Measurements from ENCODE around the gene IGFL2. TPM values are rescaled to one million over a fixed set of nuclear protein-coding genes. Genes with fewer than 3 reads are reported as not detected.
"Not testable (repeated sequence)": the region's sequence is repeated elsewhere in the genome, so short reads cannot be mapped to it uniquely, and the experiment has no call there.

Gene IGFL2
- total RNA-seq, 1 donor from 2014 or later, result 0.23 TPM

DNA sequence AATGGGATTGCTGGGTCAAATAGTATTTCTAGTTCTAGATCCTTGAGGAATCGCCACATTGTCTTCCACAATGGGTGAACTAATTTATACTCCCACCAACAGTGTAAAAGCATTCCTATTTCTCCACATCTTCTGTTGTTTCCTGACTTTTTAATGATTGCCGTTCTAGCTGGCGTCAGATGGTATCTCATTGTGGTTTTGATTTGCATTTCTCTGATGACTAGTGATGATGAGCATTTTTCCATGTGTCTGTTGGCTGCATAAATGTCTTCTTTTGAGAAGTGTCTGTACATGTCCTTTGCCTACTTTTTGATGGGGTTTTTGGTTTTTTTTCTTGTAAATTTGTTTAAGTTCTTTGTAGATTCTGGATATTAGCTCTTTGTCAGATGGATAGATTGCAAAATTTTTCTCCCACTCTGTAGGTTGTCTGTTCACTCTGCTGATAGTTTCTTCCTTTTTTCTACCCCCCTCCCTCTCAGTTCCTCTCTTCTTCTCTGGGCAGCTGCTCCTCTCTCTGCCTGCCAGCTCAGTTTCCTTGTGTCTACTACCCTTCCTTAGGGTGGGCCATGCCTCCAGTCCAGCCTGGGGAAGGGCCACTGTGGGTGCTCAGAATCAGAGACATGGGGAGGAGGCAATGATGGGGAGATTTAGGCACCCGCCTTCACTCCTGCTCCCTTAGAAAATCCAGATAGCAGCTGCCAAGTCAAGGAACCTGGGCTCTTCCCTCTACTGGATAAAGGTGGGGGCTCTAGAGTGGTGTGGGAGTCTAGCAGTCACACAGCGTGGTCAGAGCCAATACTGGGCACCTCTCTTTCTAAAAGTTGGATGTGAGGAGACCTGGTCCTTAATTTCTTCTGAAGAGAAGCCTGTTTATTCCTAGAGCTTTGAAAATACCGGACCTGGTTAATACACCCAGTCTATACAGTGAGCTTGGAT lies 37.0 kb downstream of the IGFL2 start:
- DNase-seq (ENCODE audit: low spot score); H3K9me3 Mint-ChIP-seq; intact Hi-C loops (cut with micrococcal nuclease); H3K36me3 Mint-ChIP-seq (ENCODE audit: low read depth): not testable (repeated sequence)
- H3K27ac Mint-ChIP-seq, result peak overlapping the region; percentile 80
- H3K4me3 Mint-ChIP-seq, result peak overlapping the region; percentile 8
- peaks cover 23% of the 10 kb centered on the region for H3K4me1 Mint-ChIP-seq (ENCODE audit: low read depth)
- peaks cover 18% of the 10 kb centered on the region for H3K27me3 Mint-ChIP-seq (ENCODE audit: insufficient read depth)

DNA sequence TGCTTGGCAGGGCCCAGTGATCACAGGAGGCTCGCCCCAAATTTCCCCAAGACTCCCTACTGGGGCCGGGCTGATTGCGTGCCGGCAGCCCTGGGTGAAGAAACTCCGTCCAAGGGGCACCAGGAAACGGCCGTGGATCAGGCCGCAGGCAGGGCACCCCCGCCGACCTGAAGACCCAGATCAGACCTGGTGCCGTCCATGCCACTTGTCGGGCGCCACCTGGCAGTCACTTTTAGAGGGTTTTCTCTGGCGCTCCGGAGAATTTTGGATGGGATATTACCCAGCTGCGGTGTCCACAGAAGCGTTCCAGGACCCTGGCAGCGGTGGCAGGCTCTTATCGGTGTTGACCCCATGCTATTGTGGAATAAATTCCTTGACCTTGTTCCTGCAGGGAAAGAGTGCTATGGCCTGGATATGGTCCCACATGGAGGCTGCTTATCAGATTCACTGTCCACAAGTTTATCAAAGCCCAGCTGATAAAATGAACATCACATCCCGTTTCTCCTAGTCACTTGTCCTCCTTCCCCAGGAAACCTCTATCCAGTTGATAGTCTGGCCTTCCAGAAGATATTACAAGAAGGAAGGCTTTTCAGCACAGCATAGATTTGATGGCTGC lies 38.2 kb downstream of the IGFL2 start:
- DNase-seq (ENCODE audit: low spot score), result no peak
- Mint-ChIP-seq H3K36me3 (ENCODE audit: low read depth) (no peaks in the 10 kb centered on the region), H3K27ac (no peak overlapping the region), H3K27me3 (ENCODE audit: insufficient read depth) (peaks cover 24% of the 10 kb centered on the region), H3K4me3 (no peak overlapping the region), H3K9me3 (no peaks in the 10 kb centered on the region), H3K4me1 (ENCODE audit: low read depth) (peaks cover 22% of the 10 kb centered on the region)
- intact Hi-C loops (cut with micrococcal nuclease), result no loop called here

- no peak overlapping the region for H3K27ac Mint-ChIP-seq
- intact Hi-C loops (cut with micrococcal nuclease), result no loop called here
- no peak for DNase-seq (ENCODE audit: low spot score)
- no peaks in the 10 kb centered on the region for H3K36me3 Mint-ChIP-seq (ENCODE audit: low read depth)
- no peaks in the 10 kb centered on the region for H3K9me3 Mint-ChIP-seq
- peaks cover 17% of the 10 kb centered on the region for H3K4me1 Mint-ChIP-seq (ENCODE audit: low read depth)
- no peak overlapping the region for H3K4me3 Mint-ChIP-seq
- peaks cover 25% of the 10 kb centered on the region for H3K27me3 Mint-ChIP-seq (ENCODE audit: insufficient read depth)
These were observed 38.7 kb downstream of the IGFL2 start for GRCh38 chr19:46186717-46187101.

- Mint-ChIP-seq H3K36me3 (ENCODE audit: low read depth) (no peaks in the 10 kb centered on the region), H3K4me1 (ENCODE audit: low read depth) (peaks cover 5% of the 10 kb centered on the region), H3K27ac (no peak overlapping the region), H3K9me3 (no peaks in the 10 kb centered on the region), H3K4me3 (no peak overlapping the region), H3K27me3 (ENCODE audit: insufficient read depth) (peaks cover 27% of the 10 kb centered on the region)
- intact Hi-C loops (cut with micrococcal nuclease), result loop anchor here (1.0 kb wide), 3 partner anchors 75 to 161 kb away; no protein-coding TSS in a partner anchor
- no peak for DNase-seq (ENCODE audit: low spot score)
These were observed 42.2 kb downstream of the IGFL2 start for GRCh38 chr19:46189971-46190888.

- H3K27me3 Mint-ChIP-seq (ENCODE audit: insufficient read depth), result peaks cover 27% of the 10 kb centered on the region
- no peaks in the 10 kb centered on the region for H3K4me1 Mint-ChIP-seq (ENCODE audit: low read depth)
- no peaks in the 10 kb centered on the region for H3K36me3 Mint-ChIP-seq (ENCODE audit: low read depth)
- H3K9me3 Mint-ChIP-seq, result no peaks in the 10 kb centered on the region
- no peak overlapping the region for H3K27ac Mint-ChIP-seq
- intact Hi-C loops (cut with micrococcal nuclease), result no loop called here
- no peak overlapping the region for H3K4me3 Mint-ChIP-seq
- no peak for DNase-seq (ENCODE audit: low spot score)
These were observed 43.3 kb downstream of the IGFL2 start for GRCh38 chr19:46191356-46191755.

DNA sequence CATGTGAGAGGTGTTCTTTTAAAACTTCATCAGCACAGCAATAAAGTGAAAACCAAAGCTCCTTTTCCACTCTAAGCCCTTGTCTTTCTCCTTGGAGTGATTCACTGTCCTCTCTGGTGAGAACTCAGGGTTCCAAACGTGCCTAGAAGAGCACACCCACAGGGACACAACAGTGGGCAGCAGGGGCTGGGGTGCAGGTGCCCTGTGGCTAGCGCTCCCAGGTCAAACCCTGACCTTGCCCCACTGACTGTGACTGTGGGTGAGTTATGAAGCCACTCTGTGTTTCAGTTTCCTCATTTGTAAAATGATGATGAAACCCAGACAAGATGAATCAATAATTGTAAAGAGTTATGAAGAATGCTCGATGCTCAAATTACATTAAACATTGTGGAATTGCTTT lies 43.9 kb downstream of the IGFL2 start:
- Mint-ChIP-seq H3K27me3 (ENCODE audit: insufficient read depth) (peaks cover 29% of the 10 kb centered on the region), H3K4me1 (ENCODE audit: low read depth) (no peaks in the 10 kb centered on the region), H3K36me3 (ENCODE audit: low read depth) (no peaks in the 10 kb centered on the region)

GRCh38 chr19:46192626-46192991 lies 44.6 kb downstream of the IGFL2 start:
- H3K9me3 Mint-ChIP-seq; H3K4me1 Mint-ChIP-seq (ENCODE audit: low read depth); H3K36me3 Mint-ChIP-seq (ENCODE audit: low read depth); H3K4me3 Mint-ChIP-seq; DNase-seq (ENCODE audit: low spot score); intact Hi-C loops (cut with micrococcal nuclease); H3K27ac Mint-ChIP-seq: not testable (repeated sequence)
- peaks cover 31% of the 10 kb centered on the region for H3K27me3 Mint-ChIP-seq (ENCODE audit: insufficient read depth)

More for the DNA sequence above, 43.9 kb downstream of the IGFL2 start:
- H3K27ac Mint-ChIP-seq, result no peak overlapping the region
- no peak overlapping the region for H3K4me3 Mint-ChIP-seq
- intact Hi-C loops (cut with micrococcal nuclease), result no loop called here
- no peak for DNase-seq (ENCODE audit: low spot score)
- no peaks in the 10 kb centered on the region for H3K9me3 Mint-ChIP-seq

GRCh38 chr19:46192992-46193650 lies 45.1 kb downstream of the IGFL2 start:
- no peak overlapping the region for H3K4me3 Mint-ChIP-seq
- H3K27me3 Mint-ChIP-seq (ENCODE audit: insufficient read depth), result peaks cover 29% of the 10 kb centered on the region
- H3K4me1 Mint-ChIP-seq (ENCODE audit: low read depth), result no peaks in the 10 kb centered on the region
- no peak for DNase-seq (ENCODE audit: low spot score)
- intact Hi-C loops (cut with micrococcal nuclease), result no loop called here
- H3K27ac Mint-ChIP-seq, result no peak overlapping the region
- no peaks in the 10 kb centered on the region for H3K9me3 Mint-ChIP-seq
- H3K36me3 Mint-ChIP-seq (ENCODE audit: low read depth), result no peaks in the 10 kb centered on the region

GRCh38 chr19:46193678-46194077 lies 45.6 kb downstream of the IGFL2 start:
- peaks cover 24% of the 10 kb centered on the region for H3K27me3 Mint-ChIP-seq (ENCODE audit: insufficient read depth)
- no peaks in the 10 kb centered on the region for H3K4me1 Mint-ChIP-seq (ENCODE audit: low read depth)
- H3K4me3 Mint-ChIP-seq, result no peak overlapping the region
- intact Hi-C loops (cut with micrococcal nuclease), result no loop called here
- no peaks in the 10 kb centered on the region for H3K9me3 Mint-ChIP-seq
- no peak for DNase-seq (ENCODE audit: low spot score)
- no peaks in the 10 kb centered on the region for H3K36me3 Mint-ChIP-seq (ENCODE audit: low read depth)
- H3K27ac Mint-ChIP-seq, result no peak overlapping the region

DNA sequence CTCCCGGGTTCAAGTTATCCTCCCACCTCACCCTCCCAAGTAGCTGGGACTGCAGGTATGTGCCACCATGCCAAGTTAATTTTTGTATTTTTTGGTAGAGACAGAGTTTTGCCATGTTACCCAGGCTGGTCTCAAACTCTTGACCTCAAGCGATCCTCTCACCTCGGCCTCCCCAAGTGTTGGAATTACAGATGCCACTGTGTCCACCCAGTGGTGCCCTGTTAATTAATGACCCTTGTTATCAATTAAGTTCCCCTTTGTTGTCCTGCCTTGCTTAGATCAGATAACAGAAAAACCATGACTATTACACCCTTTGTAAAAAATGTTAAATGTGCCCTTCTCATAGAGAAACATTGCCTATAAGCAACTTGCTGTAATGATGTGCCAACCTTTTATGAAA lies 47.1 kb downstream of the IGFL2 start:
- DNase-seq (ENCODE audit: low spot score), result no peak
- no peaks in the 10 kb centered on the region for H3K36me3 Mint-ChIP-seq (ENCODE audit: low read depth)
- H3K4me3 Mint-ChIP-seq, result no peak overlapping the region
- intact Hi-C loops (cut with micrococcal nuclease), result no loop called here
- peaks cover 20% of the 10 kb centered on the region for H3K27me3 Mint-ChIP-seq (ENCODE audit: insufficient read depth)
- no peaks in the 10 kb centered on the region for H3K4me1 Mint-ChIP-seq (ENCODE audit: low read depth)
- H3K9me3 Mint-ChIP-seq, result no peaks in the 10 kb centered on the region
- no peak overlapping the region for H3K27ac Mint-ChIP-seq

GRCh38 chr19:46195919-46196318 lies 47.9 kb downstream of the IGFL2 start:
- DNase-seq (ENCODE audit: low spot score); H3K4me3 Mint-ChIP-seq; H3K27ac Mint-ChIP-seq; H3K9me3 Mint-ChIP-seq; intact Hi-C loops (cut with micrococcal nuclease); H3K36me3 Mint-ChIP-seq (ENCODE audit: low read depth); H3K4me1 Mint-ChIP-seq (ENCODE audit: low read depth): not testable (repeated sequence)
- H3K27me3 Mint-ChIP-seq (ENCODE audit: insufficient read depth), result peaks cover 17% of the 10 kb centered on the region

DNA sequence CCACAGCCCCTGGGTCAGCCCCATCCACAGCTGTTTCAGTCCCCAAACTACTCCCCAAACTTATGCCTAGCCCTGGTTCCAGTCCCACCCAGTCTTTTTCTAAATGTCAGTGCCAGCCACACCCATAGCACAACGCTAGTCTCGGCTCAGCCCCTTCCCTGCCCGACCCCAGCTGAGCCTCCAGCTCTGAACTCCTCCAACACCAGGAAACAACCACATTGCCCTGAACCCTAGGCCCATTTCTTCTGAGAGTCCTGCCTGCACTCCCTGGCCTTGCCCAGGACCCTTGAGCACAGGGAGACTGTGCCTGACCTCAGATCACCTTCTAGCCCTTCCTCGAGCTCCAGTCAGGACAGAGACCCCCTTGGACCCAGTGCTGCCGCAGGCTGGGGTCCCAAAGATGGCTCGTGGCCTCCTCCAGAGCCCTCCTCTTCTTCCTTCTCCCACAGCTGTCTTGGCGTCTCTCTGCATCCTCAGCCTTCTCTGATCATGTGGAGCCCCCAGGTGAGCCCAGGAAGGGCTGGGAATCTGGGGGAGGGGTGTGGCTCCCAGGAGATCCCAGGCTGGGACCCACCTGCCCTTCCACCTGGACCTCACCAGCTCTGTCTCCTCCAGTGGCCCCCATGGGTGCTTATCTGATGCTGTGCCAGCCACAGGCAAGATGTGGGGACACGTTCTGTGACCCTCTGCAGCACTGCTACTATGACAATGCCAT lies 48.5 kb downstream of the IGFL2 start:
- no peaks in the 10 kb centered on the region for H3K9me3 Mint-ChIP-seq
- no peak overlapping the region for H3K4me3 Mint-ChIP-seq
- H3K36me3 Mint-ChIP-seq (ENCODE audit: low read depth), result no peaks in the 10 kb centered on the region
- no peak for DNase-seq (ENCODE audit: low spot score)
- H3K27ac Mint-ChIP-seq, result no peak overlapping the region
- H3K27me3 Mint-ChIP-seq (ENCODE audit: insufficient read depth), result peaks cover 18% of the 10 kb centered on the region
- no peaks in the 10 kb centered on the region for H3K4me1 Mint-ChIP-seq (ENCODE audit: low read depth)
- intact Hi-C loops (cut with micrococcal nuclease), result no loop called here
